Stomach (tissue), 4 donors: Measurements from ENCODE around the gene FLAD1.

Source experiments
- CTCF ChIP-seq, 7 experiments: fragments of 450-650 bp in 4 of 7; fragments of 200-600 bp in 3 of 7; sonication (generic) in 3 of 7; IDR thresholded peaks; one replicate each; pipeline ENCODE4 v1.5.1; 2016 to 2019; ENCODE audit warnings: antibody characterized with exemption in 7 of 7, control low read depth in 2 of 7, mild to moderate bottlenecking in 1 of 7
- POLR2A ChIP-seq, 4 donors: fragments of 450-650 bp; IDR thresholded peaks; one replicate each; pipeline ENCODE4 v1.6.1; 2016; ENCODE audit warnings: antibody characterized with exemption in 4 of 4, control low read depth in 2 of 4, mild to moderate bottlenecking in 1 of 4, moderate library complexity in 1 of 4

GRCh38 chr1:154954541-154954940 is 28.6 kb upstream of the FLAD1 start:
- TF ChIP-seq POLR2A (IDR thresholded peaks at IDR 0.05) (no peak), CTCF (IDR thresholded peaks at IDR 0.05) (no peak)
